ENCODE results near the gene KDM7A. TPM values are rescaled to one million over a fixed set of nuclear protein-coding genes. Genes with fewer than 3 reads are reported as not detected.
A peak's percentile ranks its signal among the peaks of the same experiment; 100 is the strongest.

Gene KDM7A, protein sequence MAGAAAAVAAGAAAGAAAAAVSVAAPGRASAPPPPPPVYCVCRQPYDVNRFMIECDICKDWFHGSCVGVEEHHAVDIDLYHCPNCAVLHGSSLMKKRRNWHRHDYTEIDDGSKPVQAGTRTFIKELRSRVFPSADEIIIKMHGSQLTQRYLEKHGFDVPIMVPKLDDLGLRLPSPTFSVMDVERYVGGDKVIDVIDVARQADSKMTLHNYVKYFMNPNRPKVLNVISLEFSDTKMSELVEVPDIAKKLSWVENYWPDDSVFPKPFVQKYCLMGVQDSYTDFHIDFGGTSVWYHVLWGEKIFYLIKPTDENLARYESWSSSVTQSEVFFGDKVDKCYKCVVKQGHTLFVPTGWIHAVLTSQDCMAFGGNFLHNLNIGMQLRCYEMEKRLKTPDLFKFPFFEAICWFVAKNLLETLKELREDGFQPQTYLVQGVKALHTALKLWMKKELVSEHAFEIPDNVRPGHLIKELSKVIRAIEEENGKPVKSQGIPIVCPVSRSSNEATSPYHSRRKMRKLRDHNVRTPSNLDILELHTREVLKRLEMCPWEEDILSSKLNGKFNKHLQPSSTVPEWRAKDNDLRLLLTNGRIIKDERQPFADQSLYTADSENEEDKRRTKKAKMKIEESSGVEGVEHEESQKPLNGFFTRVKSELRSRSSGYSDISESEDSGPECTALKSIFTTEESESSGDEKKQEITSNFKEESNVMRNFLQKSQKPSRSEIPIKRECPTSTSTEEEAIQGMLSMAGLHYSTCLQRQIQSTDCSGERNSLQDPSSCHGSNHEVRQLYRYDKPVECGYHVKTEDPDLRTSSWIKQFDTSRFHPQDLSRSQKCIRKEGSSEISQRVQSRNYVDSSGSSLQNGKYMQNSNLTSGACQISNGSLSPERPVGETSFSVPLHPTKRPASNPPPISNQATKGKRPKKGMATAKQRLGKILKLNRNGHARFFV
- 13.8 and 15.5 TPM in 2 replicates for total RNA-seq

DNA sequence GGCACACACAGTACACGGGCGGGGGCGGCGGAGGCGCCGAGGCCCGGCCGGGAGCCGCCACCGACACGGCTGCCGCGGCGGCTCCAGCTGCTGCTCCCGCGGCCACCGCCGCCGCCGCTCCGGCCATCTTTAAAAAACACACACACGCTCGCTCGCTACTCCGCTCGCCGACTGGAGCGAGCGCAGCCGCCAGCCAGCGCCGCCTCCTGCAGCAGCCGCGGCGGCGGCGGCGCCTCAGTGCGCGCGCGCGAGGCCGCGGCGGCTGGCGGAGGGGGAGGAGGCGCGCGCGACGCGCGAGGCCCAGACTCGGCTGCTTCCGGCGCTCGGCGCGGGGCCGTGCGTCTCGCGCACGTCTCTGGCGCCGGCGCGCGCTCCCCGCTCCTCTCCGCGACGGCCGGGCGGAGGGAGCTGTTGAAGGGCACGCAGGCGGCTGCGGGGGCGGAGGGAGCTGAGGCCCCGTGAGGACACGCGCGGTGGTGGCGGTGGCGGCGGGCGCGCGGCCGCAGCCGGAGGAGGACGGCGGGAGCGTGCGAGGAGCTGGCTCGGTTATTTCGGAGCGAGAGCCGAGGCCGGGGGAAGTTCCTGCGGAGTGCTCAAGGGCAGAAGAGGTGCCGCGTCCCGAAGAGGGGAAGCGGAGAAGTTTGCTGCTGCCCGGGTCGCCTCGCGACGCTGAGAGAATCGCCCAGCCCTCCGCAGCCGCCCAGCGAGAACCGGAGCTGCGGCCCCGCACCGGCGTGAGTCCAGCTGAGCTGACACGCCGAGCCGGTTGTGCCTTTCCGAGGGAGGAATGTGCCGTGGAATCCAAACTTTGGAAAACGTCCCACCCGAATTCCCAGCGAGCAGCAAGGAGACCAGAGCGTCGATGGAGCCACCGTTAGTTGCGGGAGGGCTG is at the start of gene KDM7A:
Gene KDM7A, minus strand, starts transcription at position 173 of the 892 bp plus-strand sequence. Its CDS starts 46 bp downstream, at position 127.
- peak; percentile 70 for ATAC-seq (ENCODE audit: low read depth)
- peak; percentile 89 for DNase-seq
- ChIA-PET CTCF (interaction anchor here (1.0 to 2.4 kb wide), 6 partner anchors 33 to 149 kb away, joined by 3 to 16 read pairs (median 6); no protein-coding TSS in a partner anchor), POLR2A (interaction anchor here (0.6 to 4.5 kb wide), 24 partner anchors 9 to 818 kb away, joined by 3 to 129 read pairs (median 5); partner anchors contain the start of genes HIPK2, LUC7L2 and PARP12)
- Mint-ChIP-seq H3K4me3 (peak within 1 kb of the TSS; percentile 93), H3K4me1 (peaks cover 33% of the 10 kb centered on the region), H3K27ac (peak within 1 kb of the TSS; percentile 95), H3K36me3 (ENCODE audit: low read depth) (peaks cover 15% of the 10 kb centered on the region), H3K9me3 (no peaks in the 10 kb centered on the region), H3K27me3 (no peaks in the 10 kb centered on the region)
- intact Hi-C loops (cut with micrococcal nuclease) = loop anchor here (1.0 to 10.0 kb wide), 4 partner anchors 33 to 838 kb away; partner anchors contain the start of genes LUC7L2 and MRPS33
- TF ChIP-seq, protein P1, sequence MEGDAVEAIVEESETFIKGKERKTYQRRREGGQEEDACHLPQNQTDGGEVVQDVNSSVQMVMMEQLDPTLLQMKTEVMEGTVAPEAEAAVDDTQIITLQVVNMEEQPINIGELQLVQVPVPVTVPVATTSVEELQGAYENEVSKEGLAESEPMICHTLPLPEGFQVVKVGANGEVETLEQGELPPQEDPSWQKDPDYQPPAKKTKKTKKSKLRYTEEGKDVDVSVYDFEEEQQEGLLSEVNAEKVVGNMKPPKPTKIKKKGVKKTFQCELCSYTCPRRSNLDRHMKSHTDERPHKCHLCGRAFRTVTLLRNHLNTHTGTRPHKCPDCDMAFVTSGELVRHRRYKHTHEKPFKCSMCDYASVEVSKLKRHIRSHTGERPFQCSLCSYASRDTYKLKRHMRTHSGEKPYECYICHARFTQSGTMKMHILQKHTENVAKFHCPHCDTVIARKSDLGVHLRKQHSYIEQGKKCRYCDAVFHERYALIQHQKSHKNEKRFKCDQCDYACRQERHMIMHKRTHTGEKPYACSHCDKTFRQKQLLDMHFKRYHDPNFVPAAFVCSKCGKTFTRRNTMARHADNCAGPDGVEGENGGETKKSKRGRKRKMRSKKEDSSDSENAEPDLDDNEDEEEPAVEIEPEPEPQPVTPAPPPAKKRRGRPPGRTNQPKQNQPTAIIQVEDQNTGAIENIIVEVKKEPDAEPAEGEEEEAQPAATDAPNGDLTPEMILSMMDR (IDR thresholded peaks at IDR 0.05) = no peak

DNA sequence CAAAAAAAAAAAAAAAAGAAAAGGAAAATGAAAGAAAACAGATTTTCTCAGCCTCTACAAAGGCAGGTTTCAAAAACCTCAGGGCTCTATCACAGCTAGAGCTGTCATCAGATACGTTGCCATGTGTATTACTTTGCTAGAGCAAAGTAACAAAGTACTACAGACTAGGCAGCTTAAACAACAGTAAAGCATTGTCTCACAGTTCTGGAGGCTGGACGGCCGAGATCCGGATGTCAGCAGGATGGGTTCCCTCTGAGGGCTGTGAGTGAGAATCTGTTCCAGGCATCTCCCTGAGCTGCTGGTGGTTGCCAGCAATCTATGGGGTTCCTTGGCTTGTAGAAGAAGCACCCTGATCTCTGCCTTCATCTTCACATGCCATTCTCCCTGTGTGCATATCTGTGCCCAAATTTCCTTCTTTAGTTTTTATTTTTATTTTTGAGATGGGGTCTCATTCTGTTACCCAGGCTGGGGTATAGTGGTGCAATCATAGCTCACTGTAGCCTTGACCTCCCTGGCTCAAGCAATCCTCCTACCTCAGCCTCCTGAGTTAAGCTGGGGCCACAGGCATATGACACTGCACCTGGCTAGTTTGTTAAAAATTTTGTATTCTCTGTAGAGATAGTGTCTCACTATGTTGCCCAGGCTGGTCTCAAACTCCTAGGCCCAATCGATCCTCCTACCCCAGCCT is 48.9 kb upstream of the KDM7A start:
- H3K9me3 Mint-ChIP-seq = no peaks in the 10 kb centered on the region
- ATAC-seq (ENCODE audit: low read depth) = no peak
- CTCF ChIA-PET = no interaction called here
- no peak overlapping the region for H3K4me3 Mint-ChIP-seq
- TF ChIP-seq, protein P1 (IDR thresholded peaks at IDR 0.05) = no peak
- POLR2A ChIA-PET = interaction anchor here (0.5 to 12.8 kb wide), 5 partner anchors 12 to 50 kb away, joined by 3 to 168 read pairs (median 7); partner anchors contain the start of gene KDM7A
- no peak overlapping the region for H3K27ac Mint-ChIP-seq
- H3K27me3 Mint-ChIP-seq = no peaks in the 10 kb centered on the region
- intact Hi-C loops (cut with micrococcal nuclease) = no loop called here
- no peak for DNase-seq
- peaks cover 2% of the 10 kb centered on the region for H3K36me3 Mint-ChIP-seq (ENCODE audit: low read depth)
- peaks cover 69% of the 10 kb centered on the region for H3K4me1 Mint-ChIP-seq

DNA sequence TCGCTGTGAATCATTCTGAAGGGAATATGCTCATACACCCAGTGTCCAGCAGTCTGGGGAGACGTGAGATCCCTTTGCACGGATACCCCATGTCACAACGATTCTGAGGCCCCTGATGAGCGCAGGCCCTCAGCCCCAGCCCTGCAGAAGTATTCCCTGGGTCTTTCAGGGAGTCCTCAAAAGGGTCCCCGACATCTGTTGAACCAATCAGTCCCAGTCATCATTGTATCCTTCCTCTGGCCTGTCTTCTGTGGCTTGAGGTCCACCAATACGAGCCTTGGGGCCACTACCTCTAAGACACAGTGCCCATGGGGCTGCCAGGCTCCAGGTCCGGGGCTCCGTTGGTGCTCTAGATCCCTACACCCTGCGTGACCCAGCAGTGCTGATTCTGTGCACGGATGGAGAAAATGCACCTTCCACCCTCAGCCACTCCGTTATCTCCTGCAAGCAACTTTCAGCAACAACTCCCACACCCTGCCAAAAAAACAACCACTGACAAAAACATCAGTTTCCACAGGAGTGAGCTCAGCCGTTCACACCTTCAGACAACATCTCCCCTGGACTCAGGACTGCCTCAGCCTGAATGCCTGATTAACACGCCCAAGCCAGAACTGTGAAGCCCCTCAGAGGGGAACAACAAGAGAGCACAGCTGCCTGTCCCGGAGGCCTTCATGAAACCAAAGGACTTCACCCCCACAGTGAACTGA is 46.9 kb upstream of the KDM7A start:
- ChIA-PET POLR2A (interaction anchor here (12.8 kb wide), 1 partner anchor 10 kb away, joined by 168 read pairs; no protein-coding TSS in a partner anchor), CTCF (no interaction called here)
- no peak for DNase-seq
- ATAC-seq (ENCODE audit: low read depth) = no peak
- H3K27me3 Mint-ChIP-seq = no peaks in the 10 kb centered on the region
- H3K9me3 Mint-ChIP-seq = no peaks in the 10 kb centered on the region
- TF ChIP-seq, protein P1 (IDR thresholded peaks at IDR 0.05) = no peak
- peak overlapping the region; percentile 36 for H3K4me3 Mint-ChIP-seq
- intact Hi-C loops (cut with micrococcal nuclease) = loop anchor here (1.0 kb wide), 2 partner anchors 9 kb away; no protein-coding TSS in a partner anchor
- peaks cover 59% of the 10 kb centered on the region for H3K4me1 Mint-ChIP-seq
- peak overlapping the region; percentile 11 for H3K27ac Mint-ChIP-seq
- H3K36me3 Mint-ChIP-seq (ENCODE audit: low read depth) = no peaks in the 10 kb centered on the region

DNA sequence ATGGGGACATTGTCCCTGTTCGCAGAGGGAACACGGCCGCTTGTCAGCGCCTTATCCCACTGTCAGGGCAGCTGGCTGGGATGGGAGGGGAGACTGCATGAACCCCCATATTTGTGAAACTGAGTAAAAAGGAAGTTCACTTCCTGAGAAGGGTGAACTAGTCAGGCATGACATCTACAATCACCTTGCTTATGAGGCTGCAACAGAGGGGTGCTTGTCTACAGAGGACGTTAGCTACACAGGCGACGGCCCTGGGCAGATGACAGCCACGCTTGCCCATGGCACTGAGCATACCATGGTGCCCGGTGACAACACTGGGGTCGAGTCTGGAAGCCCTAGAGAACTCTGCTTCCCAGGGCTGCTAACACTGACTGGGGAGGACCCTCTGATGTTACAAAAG is 46.0 kb upstream of the KDM7A start:
- DNase-seq (no peak), ATAC-seq (ENCODE audit: low read depth) (peak; percentile 89)
- Mint-ChIP-seq H3K27me3 (no peaks in the 10 kb centered on the region), H3K36me3 (ENCODE audit: low read depth) (no peaks in the 10 kb centered on the region), H3K4me1 (peaks cover 53% of the 10 kb centered on the region), H3K4me3 (peak overlapping the region; percentile 33), H3K9me3 (peaks cover 4% of the 10 kb centered on the region), H3K27ac (peak overlapping the region; percentile 11)
- intact Hi-C loops (cut with micrococcal nuclease) = loop anchor here (1.0 kb wide), 3 partner anchors 9 to 13 kb away; no protein-coding TSS in a partner anchor
- POLR2A ChIA-PET = interaction anchor here (12.8 kb wide), 1 partner anchor 9 kb away, joined by 168 read pairs; no protein-coding TSS in a partner anchor
- TF ChIP-seq, protein P1 (IDR thresholded peaks at IDR 0.05) = no peak
- CTCF ChIA-PET = no interaction called here
